LoVo (cell line): ENCODE results near the gene KRTAP5-7.
"Not testable (repeated sequence)": the region's sequence is repeated elsewhere in the genome, so short reads cannot be mapped to it uniquely, and the experiment has no call there.

Source experiments
- DNase-seq: peaks from one replicate; pipeline ENCODE4 v3.0.0-alpha.2; 2016; ENCODE audit warnings: low spot score

Gene KRTAP5-7

GRCh38 chr11:71534711-71535608, 7.9 kb downstream of the KRTAP5-7 start:
- not testable (repeated sequence) for DNase-seq

GRCh38 chr11:71535825-71536224, 8.8 kb downstream of the KRTAP5-7 start:
- DNase-seq = no peak

GRCh38 chr11:71537537-71537936, 10.5 kb downstream of the KRTAP5-7 start:
- DNase-seq = no peak

- not testable (repeated sequence) for DNase-seq
These were observed 11.1 kb downstream of the KRTAP5-7 start, which contains the start of gene KRTAP5-8 for GRCh38 chr11:71537977-71538665. TSS of gene KRTAP5-8 (plus strand) at chr11:71538025. CDS start at chr11:71538056, 31 bp downstream.

- no peak for DNase-seq
These were observed 11.6 kb downstream of the KRTAP5-7 start for GRCh38 chr11:71538666-71538990.

GRCh38 chr11:71539017-71539416, 11.9 kb downstream of the KRTAP5-7 start:
- no peak for DNase-seq

- not testable (repeated sequence) for DNase-seq
These were observed 12.9 kb downstream of the KRTAP5-7 start for GRCh38 chr11:71539971-71540370.

- not testable (repeated sequence) for DNase-seq
These were observed 13.6 kb downstream of the KRTAP5-7 start for GRCh38 chr11:71540521-71541304.

- no peak for DNase-seq
These were observed 15.3 kb downstream of the KRTAP5-7 start for GRCh38 chr11:71542382-71542781.

GRCh38 chr11:71542879-71543777, 16.1 kb downstream of the KRTAP5-7 start:
- no peak for DNase-seq

GRCh38 chr11:71543866-71544265, 16.8 kb downstream of the KRTAP5-7 start:
- DNase-seq = no peak

GRCh38 chr11:71544525-71545214, 17.6 kb downstream of the KRTAP5-7 start:
- no peak for DNase-seq

GRCh38 chr11:71545405-71545966, 18.4 kb downstream of the KRTAP5-7 start:
- no peak for DNase-seq

- DNase-seq = no peak
These were observed 21.1 kb downstream of the KRTAP5-7 start, which contains the start of gene KRTAP5-9 for GRCh38 chr11:71548120-71548519. TSS of gene KRTAP5-9 (plus strand) at chr11:71548420. CDS start at chr11:71548658, 238 bp downstream.

GRCh38 chr11:71548716-71549151, 21.7 kb downstream of the KRTAP5-7 start:
- DNase-seq = no peak

- DNase-seq = no peak
These were observed 24.6 kb downstream of the KRTAP5-7 start for GRCh38 chr11:71551711-71552110.

GRCh38 chr11:71554996-71555395, 27.9 kb downstream of the KRTAP5-7 start:
- DNase-seq = no peak

- no peak for DNase-seq
These were observed 28.4 kb downstream of the KRTAP5-7 start for GRCh38 chr11:71555508-71555907.

- DNase-seq = no peak
These were observed 29.0 kb downstream of the KRTAP5-7 start for GRCh38 chr11:71556018-71556417.

- no peak for DNase-seq
These were observed 30.2 kb downstream of the KRTAP5-7 start for GRCh38 chr11:71557257-71557656.
